ENCODE measurements around the gene ASXL2.

ASXL2 gene

GRCh38 chr2:25698752-25699151 is 179.5 kb downstream of the ASXL2 start:
- DNase-seq (ENCODE audit: low read depth in 1 of 2, low spot score in 1 of 2) = no peak

GRCh38 chr2:25697559-25698341 is 180.5 kb downstream of the ASXL2 start:
- no peak for DNase-seq (ENCODE audit: low read depth in 1 of 2, low spot score in 1 of 2)

DNA sequence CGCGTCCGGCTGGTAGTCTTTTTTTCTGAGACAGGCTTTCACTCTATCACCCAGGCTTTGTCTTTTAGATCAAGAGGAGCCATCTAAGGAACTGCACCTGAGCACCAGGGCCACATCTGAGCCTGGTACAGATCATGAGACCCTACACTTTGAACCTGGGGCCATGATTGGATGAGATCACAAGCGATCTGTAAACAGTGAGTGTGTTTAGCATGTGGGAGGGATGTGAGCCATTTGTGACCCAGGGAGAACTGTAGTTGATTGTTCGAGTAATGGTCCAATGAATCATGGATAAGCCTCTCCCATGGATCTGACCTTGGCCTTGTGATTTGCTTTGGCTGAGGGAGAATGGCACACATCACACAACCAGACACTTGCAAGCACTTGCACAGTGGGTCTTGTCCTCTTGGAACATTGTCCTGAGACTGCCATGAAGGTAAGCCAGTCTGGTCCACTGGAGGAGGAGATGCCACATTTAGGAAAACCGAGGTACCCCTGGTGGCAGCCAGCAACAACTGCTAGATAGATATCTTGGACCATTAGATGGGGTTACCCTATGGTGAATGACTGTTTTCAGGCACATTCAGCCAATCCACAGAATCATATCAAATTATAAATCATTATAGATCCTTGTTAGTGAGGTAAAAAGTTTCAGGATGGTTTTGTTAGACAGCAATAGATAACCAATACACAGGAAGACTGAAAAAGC is 185.4 kb downstream of the ASXL2 start:
- DNase-seq (ENCODE audit: low read depth in 1 of 2, low spot score in 1 of 2) = no peak

- DNase-seq (ENCODE audit: low read depth in 1 of 2, low spot score in 1 of 2) = no peak
Measured at GRCh38 chr2:25692143-25692542, 186.1 kb downstream of the ASXL2 start.

DNA sequence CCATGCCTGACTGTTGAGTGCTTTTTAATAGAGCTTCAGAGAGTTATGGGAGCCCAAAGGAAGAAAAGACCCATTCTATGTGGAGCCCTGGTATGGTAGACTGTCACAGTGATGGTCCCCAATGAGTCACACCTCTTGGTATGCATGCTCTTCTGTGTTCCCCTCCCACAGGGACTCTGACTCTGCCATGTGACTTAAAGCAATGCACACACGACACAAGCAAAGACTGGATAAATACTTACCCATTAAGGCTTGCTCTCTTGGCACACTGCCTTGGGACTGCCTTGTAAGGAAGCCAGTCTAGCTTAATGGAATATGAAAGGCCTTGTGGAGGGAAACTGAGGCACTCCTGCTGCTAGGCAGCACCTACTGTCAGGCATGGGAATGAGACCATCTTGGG is 188.2 kb downstream of the ASXL2 start:
- no peak for DNase-seq (ENCODE audit: low read depth in 1 of 2, low spot score in 1 of 2)

DNA sequence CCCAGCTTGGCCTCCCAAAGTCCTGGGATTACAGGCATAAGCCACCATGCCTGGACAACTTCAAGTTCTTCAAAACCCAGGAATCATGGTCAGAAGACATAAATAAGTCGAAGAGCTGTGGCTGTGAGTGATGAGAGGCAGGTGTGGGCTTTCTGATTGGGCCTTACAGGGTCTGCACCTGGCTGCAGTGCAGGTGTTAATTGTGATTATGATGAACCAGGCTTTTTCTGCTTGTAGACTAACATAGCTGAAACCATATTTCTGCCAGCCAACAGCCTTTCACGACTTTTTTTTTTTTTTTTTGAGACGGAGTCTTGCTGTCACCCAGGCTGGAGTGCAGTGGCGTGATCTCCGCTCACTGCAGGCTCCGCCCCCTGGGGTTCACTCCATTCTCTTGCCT is 190.1 kb downstream of the ASXL2 start:
- DNase-seq (ENCODE audit: low read depth in 1 of 2, low spot score in 1 of 2) = no peak

GRCh38 chr2:25685741-25686140 is 192.5 kb downstream of the ASXL2 start:
- DNase-seq (ENCODE audit: low read depth in 1 of 2, low spot score in 1 of 2) = no peak

- DNase-seq (ENCODE audit: low read depth in 1 of 2, low spot score in 1 of 2) = no peak
Measured at GRCh38 chr2:25684577-25685473, 193.5 kb downstream of the ASXL2 start.
